Muscle layer of colon (tissue), 2 donors: ENCODE measurements around the gene GPR139.

Experiments used
- H3K27ac ChIP-seq: one replicate; pipeline ENCODE4 v1.7.0; 2013; ENCODE audit warnings: low read depth, mild to moderate bottlenecking, low read length, moderate library complexity
- H3K27me3 ChIP-seq, 2 donors: one replicate each; pipeline ENCODE4 v1.7.0; 2013; ENCODE audit warnings: low read length in 2 of 2, mild to moderate bottlenecking in 2 of 2; ENCODE audit not compliant: insufficient read depth in 2 of 2, control insufficient read depth in 1 of 2
- H3K36me3 ChIP-seq: one replicate; pipeline ENCODE4 v1.7.0; 2013; ENCODE audit warnings: mild to moderate bottlenecking, low read length; ENCODE audit not compliant: insufficient read depth
- H3K4me1 ChIP-seq: one replicate; pipeline ENCODE4 v1.7.0; 2013; ENCODE audit warnings: mild to moderate bottlenecking, low read length; ENCODE audit not compliant: insufficient read depth
- H3K4me3 ChIP-seq, 2 donors: one replicate each; pipeline ENCODE4 v1.7.0; 2013; ENCODE audit warnings: low read length in 2 of 2, low read depth in 1 of 2, mild to moderate bottlenecking in 1 of 2, moderate library complexity in 1 of 2
- H3K9ac ChIP-seq: one replicate; pipeline ENCODE4 v1.7.0; 2013; ENCODE audit warnings: low read length
- H3K9me3 ChIP-seq: one replicate; pipeline ENCODE4 v1.7.0; 2013; ENCODE audit warnings: mild to moderate bottlenecking, low read length
- donor health status: abdominal sarcoma.
- donor health status: Adenocarcinoma of cecum.

Gene GPR139

DNA sequence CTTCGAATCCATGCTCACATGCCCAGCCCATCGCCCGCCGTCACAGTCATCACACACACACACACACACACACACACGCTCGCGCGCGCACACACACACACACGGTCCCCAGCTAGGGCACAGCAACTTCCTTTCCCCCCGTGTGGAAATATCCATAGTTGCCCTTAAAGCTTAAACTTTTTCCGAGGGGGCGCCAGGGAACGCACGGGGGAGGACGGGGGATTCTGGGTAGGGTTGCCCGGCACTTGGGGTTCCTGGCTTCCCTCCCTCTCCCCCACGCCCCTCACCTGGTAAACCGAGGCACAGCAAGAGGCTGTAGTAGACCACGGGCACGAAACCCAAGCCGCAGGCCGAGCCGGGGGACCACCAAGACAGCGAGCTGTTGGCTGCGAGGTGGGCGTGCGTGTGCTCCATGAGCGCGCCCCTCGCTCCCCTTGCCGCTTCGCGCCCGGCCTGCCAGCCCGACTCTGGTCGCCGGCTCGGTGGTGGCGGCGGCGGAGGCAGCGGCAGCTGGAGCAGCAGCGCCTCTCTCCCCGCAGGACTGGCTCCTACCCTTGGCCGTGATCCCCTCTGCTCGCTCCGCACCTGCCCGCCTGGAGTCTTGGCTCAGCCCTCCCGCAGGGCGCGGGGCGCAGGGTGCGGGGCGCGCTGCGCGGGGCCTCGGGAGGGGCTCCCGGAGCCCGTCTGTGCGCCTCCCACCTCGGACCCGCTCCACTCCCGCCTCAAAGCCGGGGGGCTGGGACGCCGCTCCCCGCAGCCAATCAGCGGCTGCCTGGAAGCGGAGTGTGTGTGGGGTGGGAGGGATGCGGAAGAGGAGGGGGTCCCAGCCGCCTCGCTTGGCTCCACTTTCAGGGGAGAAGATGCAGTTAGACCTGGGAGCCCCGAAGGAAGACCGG, at the start of gene GPR139:
TSS of gene GPR139 (minus strand) at position 688 of the 896 bp plus-strand sequence. CDS start at position 414, 274 bp downstream.
- Histone ChIP-seq H3K9me3 (no peaks in the 10 kb centered on the region), H3K4me1 (no peaks in the 10 kb centered on the region), H3K36me3 (no peaks in the 10 kb centered on the region), H3K9ac (no peak within 1 kb of the TSS), H3K4me3 (no peak within 1 kb of the TSS), H3K27me3 (peaks cover 11 to 19% of the 10 kb centered on the region in 2 donors), H3K27ac (no peak within 1 kb of the TSS)

DNA sequence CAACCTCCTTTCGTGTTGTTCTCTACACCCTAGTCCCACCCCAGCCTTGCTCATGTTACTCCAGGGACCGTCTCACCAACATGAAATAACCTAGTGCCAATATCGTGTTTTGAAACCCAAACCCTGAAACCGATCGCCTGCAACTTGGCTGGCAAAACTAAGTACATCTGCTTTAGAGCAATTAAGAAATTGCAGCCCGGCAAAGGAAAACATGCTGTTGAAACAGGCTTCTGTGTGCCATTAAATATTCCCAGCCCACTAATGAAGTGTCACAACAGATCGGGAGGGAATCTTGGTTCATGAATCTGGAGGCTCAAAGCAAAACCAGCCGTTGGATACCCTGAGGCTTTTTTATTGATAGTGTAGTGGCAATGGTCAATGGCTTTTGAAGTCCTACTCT, 48.3 kb upstream of the GPR139 start:
- no peak overlapping the region for H3K9ac ChIP-seq
- no peaks in the 10 kb centered on the region for H3K4me1 ChIP-seq
- H3K36me3 ChIP-seq = no peaks in the 10 kb centered on the region
- no peak overlapping the region for H3K4me3 ChIP-seq
- no peaks in the 10 kb centered on the region for H3K9me3 ChIP-seq
- H3K27me3 ChIP-seq = no peaks in the 10 kb centered on the region
- H3K27ac ChIP-seq = no peak overlapping the region

DNA sequence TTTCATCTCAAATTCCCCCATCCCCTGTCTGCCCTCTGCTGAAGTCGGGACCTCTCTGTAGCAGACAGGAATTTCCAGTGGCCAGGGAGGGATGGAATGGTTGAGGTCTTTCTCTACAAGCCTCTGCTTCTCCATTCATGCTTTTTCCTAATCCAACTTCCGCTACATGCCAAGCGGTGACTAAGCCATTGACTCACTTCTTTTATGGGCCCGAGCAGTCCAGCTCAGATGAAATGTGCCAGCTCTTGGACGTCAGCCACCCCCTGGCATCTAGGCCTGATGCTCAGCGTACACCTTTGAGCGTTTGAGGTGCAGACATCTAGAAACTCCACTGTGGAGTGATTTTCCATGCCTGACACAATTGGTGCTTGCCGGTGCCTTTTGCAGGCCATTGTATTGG, 40.7 kb upstream of the GPR139 start:
- Histone ChIP-seq H3K36me3 (no peaks in the 10 kb centered on the region), H3K9ac (no peak overlapping the region), H3K27ac (no peak overlapping the region), H3K4me3 (no peak overlapping the region), H3K4me1 (no peaks in the 10 kb centered on the region), H3K27me3 (no peaks in the 10 kb centered on the region), H3K9me3 (no peaks in the 10 kb centered on the region)

DNA sequence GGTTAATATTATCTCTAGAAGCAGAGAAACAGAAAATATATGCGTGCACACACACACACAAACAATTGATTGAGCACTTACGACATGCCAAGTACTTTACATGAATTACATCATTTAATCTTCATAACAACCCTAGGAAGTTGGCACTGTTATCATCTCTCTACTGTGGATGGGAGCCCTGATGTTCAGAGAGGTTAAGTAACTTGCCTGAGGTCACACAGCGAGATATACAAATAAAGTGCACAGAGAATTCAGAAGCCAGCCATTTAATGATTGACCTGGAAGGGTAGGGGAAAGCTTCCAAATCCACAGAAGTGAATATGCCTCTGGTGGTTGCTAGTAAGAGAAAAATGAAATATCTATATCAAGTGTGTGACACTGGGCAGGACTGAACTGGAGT, 37.5 kb upstream of the GPR139 start:
- Histone ChIP-seq H3K27me3 (no peaks in the 10 kb centered on the region), H3K4me1 (no peaks in the 10 kb centered on the region), H3K9me3 (no peaks in the 10 kb centered on the region), H3K36me3 (no peaks in the 10 kb centered on the region), H3K27ac (no peak overlapping the region), H3K4me3 (no peak overlapping the region), H3K9ac (no peak overlapping the region)

DNA sequence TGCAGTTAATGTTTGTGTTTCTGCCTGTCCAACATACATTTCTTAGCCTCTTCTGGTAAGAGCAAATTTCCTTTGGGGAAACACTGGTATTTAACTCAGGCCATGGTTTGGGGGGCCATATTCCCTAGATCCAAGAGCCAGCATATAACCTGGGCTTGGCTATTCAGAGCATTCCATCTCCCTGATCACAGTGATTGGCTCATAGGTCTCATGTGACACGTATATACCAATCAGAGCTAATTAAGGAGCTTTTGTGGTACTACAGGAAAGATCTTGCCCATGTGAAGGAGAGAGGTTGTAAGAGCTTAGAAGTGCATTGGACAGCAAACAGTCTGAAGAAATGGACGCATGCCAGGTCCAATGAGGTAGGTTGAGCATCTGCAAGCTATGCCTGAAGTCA, 33.4 kb upstream of the GPR139 start:
- Histone ChIP-seq H3K4me1 (no peaks in the 10 kb centered on the region), H3K27me3 (no peaks in the 10 kb centered on the region), H3K9ac (no peak overlapping the region), H3K9me3 (no peaks in the 10 kb centered on the region), H3K27ac (no peak overlapping the region), H3K4me3 (no peak overlapping the region), H3K36me3 (no peaks in the 10 kb centered on the region)

DNA sequence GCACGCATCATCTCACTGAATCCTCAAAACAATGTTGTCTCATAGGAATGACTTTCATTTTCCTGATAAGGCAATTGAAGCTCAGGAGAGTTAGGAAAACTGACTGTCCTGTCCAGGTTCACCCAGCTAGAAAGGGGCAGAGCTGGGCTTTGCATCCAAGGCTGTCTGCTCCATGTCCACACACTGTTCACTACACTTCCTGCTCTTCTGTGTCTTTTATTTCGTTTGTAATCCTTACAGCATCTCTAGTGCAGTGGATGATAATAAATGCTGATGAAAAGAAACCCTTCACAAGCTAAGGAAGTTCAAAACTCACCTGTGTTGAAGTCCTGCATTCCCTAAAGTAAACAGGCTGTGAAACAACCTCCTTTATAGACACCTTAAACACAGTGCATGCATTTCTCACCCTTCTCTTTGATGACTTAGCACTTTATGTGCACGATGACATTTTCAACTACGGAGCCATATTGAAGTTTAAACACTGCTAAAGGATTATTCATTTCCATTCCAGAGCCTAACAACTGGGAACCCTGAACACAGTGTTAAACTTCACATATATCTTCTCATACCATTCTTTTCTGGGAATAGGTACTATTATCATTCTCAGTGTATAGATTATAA, 31.0 kb upstream of the GPR139 start:
- no peaks in the 10 kb centered on the region for H3K4me1 ChIP-seq
- H3K27me3 ChIP-seq = no peaks in the 10 kb centered on the region
- H3K4me3 ChIP-seq = no peak overlapping the region
- no peaks in the 10 kb centered on the region for H3K9me3 ChIP-seq
- H3K9ac ChIP-seq = no peak overlapping the region
- H3K36me3 ChIP-seq = no peaks in the 10 kb centered on the region
- H3K27ac ChIP-seq = no peak overlapping the region

DNA sequence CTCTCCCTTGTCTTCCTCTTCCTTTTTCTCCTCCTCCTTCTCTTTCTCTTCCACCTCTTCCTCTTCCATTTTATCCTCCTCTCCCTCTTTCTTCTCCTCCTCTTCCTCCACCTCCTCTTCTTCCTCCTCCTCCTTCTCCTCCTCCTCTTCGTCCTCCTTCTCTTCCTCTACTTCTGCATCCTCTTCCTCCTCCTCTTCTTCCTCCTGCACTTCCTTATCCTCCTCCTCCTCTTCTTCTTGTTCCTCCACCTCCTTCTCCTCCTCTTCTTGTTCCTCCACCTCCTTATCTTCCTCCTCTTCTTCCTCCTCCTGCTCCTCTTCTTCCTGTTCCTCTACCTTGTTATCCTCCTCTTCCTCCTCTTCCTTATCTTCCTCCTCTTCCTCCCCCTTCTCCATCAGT, 28.8 kb upstream of the GPR139 start:
- H3K4me1 ChIP-seq = no peaks in the 10 kb centered on the region
- no peaks in the 10 kb centered on the region for H3K9me3 ChIP-seq
- H3K27me3 ChIP-seq = no peaks in the 10 kb centered on the region
- no peak overlapping the region for H3K4me3 ChIP-seq
- H3K27ac ChIP-seq = no peak overlapping the region
- no peaks in the 10 kb centered on the region for H3K36me3 ChIP-seq
- H3K9ac ChIP-seq = no peak overlapping the region

DNA sequence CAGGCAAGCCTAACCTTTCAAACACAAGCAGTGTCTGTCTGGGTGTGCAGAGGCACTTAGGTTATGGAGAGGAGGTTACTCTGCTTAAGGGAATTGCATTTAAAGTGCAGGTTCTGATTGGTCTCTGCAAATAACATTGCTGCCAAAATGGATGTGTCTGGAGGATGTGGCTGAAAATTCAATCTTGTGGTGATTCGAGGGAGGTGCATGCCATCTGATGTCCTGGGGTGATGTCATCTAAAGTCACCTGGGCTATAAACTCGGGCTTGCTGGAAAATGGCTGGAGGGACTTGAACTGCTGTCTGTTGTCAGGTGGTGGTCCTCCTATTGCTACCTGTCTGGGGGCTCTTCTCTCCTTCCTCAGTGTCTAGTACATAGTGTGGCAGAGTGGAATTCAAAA, 28.3 kb upstream of the GPR139 start:
- no peaks in the 10 kb centered on the region for H3K4me1 ChIP-seq
- no peaks in the 10 kb centered on the region for H3K27me3 ChIP-seq
- no peaks in the 10 kb centered on the region for H3K9me3 ChIP-seq
- H3K4me3 ChIP-seq = no peak overlapping the region
- no peak overlapping the region for H3K9ac ChIP-seq
- H3K27ac ChIP-seq = no peak overlapping the region
- no peaks in the 10 kb centered on the region for H3K36me3 ChIP-seq

DNA sequence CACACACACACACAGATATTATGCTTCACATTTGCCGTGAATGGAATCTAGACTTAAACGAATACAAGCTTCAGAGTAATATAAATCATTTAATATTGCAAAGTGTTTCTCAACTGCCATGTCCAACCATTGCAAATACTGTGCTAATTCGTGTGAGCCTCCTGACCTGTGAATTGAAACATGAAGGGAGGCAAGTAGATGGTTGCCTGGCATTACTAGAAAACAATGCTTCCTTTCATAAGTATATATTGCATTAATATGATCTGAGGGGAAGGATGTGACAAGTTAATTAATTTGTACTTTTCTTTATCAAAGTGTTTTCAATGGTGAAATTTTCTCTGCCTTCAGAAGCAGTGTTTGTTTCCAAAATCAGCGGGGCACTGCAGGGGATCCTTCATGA, 25.7 kb upstream of the GPR139 start:
- H3K36me3 ChIP-seq = no peaks in the 10 kb centered on the region
- H3K9ac ChIP-seq = no peak overlapping the region
- no peaks in the 10 kb centered on the region for H3K4me1 ChIP-seq
- H3K27me3 ChIP-seq = no peaks in the 10 kb centered on the region
- no peaks in the 10 kb centered on the region for H3K9me3 ChIP-seq
- H3K4me3 ChIP-seq = no peak overlapping the region
- H3K27ac ChIP-seq = no peak overlapping the region

DNA sequence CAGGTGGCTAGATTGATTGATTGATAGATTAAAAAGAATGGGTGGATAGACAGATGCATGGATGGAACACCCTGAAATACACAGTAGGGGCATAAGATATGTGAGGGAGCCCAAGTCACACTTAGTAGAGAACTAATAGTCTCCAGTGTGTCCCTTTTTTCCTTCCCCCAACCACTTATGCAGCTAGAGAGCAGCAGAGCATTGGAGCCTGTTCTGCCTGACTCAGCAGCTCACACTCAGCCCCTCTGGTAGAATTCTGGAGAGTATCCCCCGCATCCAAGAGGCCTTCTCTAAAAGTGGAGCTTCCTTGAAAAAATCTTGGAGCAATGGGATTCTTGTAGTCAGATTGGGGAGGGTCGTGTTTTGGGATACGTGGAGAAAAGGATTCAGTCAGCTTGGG, 20.5 kb upstream of the GPR139 start:
- Histone ChIP-seq H3K4me1 (no peaks in the 10 kb centered on the region), H3K4me3 (no peak overlapping the region), H3K27ac (no peak overlapping the region), H3K36me3 (no peaks in the 10 kb centered on the region), H3K27me3 (no peaks in the 10 kb centered on the region), H3K9ac (no peak overlapping the region), H3K9me3 (no peaks in the 10 kb centered on the region)

DNA sequence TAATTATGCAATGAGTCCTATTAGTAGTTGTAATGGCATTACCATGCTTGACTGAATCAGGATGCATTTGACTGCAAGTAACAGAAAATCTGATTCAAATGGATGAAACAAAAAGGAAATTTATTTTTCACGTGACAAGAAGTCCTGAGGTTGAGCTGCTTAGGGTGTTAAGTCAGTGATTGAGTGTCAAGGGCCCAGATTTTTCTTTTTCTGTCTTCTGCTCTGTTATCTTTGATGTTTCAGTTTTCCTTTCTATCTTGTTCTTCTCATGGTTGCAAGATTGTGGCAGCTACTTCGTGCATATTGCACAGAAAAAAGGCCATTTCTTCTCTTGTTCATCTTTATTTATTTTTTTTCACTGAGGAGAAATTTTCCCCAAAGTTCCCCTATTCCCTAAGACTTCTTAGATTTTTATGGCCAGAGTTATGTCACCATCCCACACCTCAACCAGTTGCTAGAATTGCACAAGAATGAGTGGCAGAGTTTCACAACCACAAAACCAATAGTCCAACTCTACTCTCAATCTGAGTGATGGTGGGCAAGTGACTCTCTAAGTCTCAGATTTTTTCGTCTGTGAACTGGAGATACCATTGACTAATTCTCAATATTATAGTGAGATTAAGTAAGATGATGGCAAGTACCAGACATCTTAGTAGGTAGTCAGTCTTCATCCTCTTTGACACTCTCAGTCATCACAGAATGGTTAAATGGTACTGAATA, 15.7 kb upstream of the GPR139 start:
- H3K27me3 ChIP-seq = no peaks in the 10 kb centered on the region
- H3K4me3 ChIP-seq = no peak overlapping the region
- no peak overlapping the region for H3K27ac ChIP-seq
- no peaks in the 10 kb centered on the region for H3K9me3 ChIP-seq
- H3K9ac ChIP-seq = no peak overlapping the region
- H3K4me1 ChIP-seq = no peaks in the 10 kb centered on the region
- no peaks in the 10 kb centered on the region for H3K36me3 ChIP-seq
